GM15510 (cell line): Measurements from ENCODE around the gene MMP20.

Source experiments
- POLR2A ChIP-seq: IDR thresholded peaks from 3 replicates; pipeline ENCODE4 v1.6.1; 2011; ENCODE audit warnings: borderline replicate concordance; ENCODE audit not compliant: insufficient read length; ENCODE audit errors: extremely low read depth

Gene MMP20

DNA sequence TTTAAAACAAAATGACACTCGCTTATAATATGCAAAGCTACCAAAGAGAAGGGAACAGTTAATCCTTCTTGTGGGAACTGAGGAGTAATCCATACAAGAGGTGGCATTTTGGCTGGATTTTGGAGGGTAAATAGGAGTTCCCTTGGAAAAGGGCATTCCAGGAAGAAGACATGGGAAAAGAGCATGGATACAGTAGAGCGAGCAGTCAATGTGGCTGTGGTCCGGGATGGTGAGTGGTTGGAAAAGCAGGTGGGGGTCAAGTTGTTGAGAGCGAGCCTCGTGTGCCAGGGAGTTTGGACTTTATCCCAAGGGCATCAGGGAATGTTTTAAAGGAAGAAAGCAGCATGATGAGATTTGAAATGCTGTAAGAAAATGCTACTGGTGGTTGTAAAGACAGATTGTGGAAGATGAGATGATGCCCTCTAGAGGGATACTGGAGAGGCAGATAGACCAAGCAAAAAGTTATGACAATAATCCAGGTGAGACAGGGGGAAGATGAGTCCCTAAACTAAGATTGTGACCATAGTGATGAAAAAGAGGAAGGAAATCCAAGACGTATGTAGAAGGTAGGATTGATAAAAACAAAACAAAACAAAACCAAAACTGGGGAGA lies 90.8 kb downstream of the MMP20 start:
- no peak for TF ChIP-seq POLR2A

DNA sequence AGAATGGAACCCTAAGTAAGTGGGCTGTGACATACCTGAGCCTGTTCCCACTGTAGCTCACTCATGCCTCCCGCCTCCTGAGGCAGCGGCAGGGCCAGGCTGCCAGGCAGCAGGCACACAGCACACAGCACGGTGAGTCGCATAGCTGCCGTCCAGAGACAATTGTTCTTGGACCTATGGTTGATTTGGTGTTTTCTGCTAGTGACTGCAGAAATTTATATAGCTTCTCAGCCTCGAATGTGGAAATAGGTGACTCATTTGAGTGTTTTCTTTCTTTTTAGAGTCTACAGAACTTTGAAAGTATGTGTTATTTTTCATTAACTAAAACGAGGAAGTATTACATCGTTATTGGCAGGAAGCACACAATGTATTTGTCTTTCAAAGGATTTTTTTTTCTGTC lies 94.6 kb downstream of the MMP20 start, which contains the start of gene MMP7:
MMP7 (minus strand) TSS at position 190 of the 400 bp plus-strand sequence; CDS start at position 143, 47 bp downstream.
- no peak for TF ChIP-seq POLR2A

DNA sequence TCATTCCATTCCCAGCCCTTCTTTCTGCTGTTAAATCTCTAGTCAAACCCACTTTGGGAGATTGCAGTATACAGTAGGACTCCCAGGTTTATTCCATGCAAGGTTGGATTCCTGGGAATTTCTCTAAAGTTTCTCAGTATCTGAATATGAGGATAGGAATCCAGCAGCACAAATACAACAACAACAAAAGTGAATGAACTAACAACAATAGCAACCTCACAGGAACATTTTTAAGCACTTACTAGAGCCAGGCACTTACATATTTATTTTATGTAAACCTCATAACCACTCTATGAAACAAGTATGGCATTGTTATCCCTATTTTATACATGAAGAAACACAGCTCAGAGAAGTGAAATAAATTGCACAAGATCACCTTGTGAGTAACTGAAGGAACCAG lies 96.5 kb downstream of the MMP20 start:
- no peak for TF ChIP-seq POLR2A

DNA sequence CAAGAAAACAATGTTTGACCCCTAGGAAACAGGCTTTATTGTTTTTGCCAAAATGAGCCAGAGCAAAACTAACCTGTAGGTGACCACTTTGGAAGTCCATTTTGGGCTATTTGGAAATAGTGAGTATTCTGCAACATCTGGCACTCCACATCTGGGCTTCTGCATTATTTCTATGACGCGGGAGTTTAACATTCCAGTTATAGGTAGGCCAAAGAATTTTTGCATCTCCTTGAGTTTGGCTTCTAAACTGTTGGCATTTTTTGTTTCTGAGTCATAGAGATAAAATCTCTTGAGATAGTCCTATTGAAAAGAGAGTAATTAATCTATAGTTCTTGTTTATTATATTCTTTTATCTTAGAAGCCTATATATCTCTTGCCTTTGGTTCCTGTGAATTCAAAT lies 97.4 kb downstream of the MMP20 start:
- TF ChIP-seq POLR2A, result no peak

GRCh38 chr11:102527041-102527440 lies 98.1 kb downstream of the MMP20 start:
- no peak for TF ChIP-seq POLR2A
